HG02970 (cell line): Measurements from ENCODE around the gene TRIM52.
A peak's percentile ranks its signal among the peaks of the same experiment; 100 is the strongest.
"Not testable (repeated sequence)": the region's sequence is repeated elsewhere in the genome, so short reads cannot be mapped to it uniquely, and the experiment has no call there.

Experiments
- ATAC-seq: cut with Tn5 transposase; IDR thresholded peaks from one replicate; pipeline ENCODE4 v1.9.1; 2021; ENCODE audit warnings: mild to moderate bottlenecking, moderate library complexity, moderate number of reproducible peaks; ENCODE audit not compliant: unreplicated experiment, low FRiP score

The TRIM52 gene

DNA sequence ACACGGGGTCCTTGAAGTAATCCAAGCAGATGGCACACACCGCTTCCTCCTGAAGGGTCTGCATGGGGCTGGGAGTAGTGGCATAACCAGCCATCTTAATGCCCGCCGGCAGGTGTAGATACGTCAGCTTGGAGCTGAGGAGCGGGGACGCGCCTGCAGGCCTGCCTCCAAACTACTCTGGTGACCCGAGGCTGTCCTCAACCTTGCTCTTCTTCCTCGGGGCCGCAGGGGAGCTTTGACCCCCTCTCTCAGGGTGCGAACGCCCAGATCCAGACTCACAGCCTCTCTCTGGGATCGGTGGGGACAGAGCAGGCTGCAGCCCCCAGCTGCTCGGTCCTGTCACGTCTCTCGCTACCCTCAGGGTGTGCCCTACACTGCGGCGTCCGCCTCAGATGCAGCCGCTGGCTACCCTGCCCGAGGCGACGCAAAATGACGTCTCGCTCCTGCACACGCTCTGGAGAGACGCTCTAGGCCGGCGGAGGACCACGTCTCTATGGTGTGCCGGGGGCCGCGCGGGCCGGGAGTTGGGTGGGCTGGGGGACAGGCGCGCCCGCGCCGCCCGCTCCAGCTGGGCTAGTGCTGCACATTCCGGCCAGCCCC lies at the start of gene TRIM52:
TRIM52 (minus strand) TSS at position 424 of the 600 bp plus-strand sequence; CDS start at position 94, 330 bp downstream.
- peak; percentile 82 for ATAC-seq

- ATAC-seq, result not testable (repeated sequence)
These were observed 26.4 kb upstream of the TRIM52 start for GRCh38 chr5:181287331-181287730.

DNA sequence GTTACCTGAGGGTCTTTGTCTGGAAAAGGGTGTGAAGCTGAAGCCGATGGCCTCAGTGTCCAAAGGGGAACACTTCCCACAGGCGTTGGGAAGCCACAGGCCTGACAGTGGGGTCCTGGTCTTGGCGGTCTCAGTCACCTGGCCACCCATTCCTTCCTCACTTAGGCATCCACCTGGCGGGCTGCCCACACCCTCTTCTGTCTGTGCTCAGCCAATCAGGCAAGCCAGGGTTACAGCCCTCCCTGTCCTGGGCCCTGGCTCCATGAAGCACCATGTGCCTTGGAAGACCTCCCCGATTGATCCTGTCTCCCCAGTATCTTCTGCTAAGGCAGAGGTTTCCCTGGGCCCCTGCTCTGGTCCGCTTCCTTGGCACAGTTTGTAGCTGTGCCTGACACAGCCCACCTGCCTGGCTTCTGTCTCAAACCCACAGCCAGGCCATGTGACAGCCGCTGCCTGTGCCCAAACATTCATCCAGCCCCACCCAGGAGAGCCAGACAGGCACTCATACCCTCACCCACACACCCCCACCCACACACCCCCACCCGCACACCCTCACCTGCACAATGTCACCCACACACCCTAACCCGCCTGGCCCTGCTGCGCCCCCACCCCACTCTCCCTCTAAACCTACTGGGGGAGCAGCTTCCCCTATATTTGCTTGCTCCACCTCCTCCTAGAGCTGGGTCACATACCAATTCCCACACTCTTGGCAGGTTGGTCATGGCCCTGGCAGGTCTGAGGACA lies 25.2 kb upstream of the TRIM52 start:
- not testable (repeated sequence) for ATAC-seq

GRCh38 chr5:181283841-181284755 lies 23.2 kb upstream of the TRIM52 start:
- not testable (repeated sequence) for ATAC-seq

DNA sequence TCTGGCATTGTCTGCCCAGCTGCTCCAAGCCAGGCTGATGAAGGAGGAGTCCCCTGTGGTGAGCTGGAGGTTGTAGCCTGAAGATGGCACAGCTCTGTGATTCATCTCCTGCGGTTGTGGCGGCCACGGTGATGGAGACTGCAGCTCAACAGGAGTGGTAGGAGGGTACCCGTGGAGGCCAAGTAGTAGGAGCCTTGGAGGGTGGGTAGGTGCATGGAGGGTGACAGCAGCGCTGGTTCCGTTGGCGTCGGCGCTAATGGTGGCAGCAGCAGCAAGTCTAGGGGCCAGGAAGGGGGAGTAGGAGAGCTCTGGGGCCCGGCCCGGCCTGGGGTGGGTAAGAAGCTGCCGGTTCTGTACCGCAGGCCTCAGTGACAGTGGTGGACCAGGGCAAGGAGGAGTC lies 22.4 kb upstream of the TRIM52 start:
- no peak for ATAC-seq

- ATAC-seq, result no peak
These were observed 21.9 kb upstream of the TRIM52 start for GRCh38 chr5:181282874-181283273.

- ATAC-seq, result not testable (repeated sequence)
These were observed 21.5 kb upstream of the TRIM52 start for GRCh38 chr5:181282415-181282814.

DNA sequence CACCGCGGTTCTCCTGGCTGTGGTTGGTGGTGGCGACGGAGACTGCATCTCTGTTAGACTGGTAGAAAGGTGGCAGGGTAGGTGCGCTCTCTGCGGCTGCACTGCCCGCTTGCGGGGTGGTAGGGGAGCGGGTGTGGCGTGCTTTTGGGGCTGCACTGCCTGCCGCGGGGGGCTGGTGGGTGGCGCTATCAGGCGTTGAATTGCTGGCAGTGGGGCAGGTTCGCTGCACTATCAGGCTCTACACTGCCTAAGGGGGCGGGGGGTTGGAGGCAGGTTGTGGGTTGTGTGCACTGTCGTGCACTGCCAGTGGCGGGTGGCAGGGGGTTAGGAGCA lies 21.0 kb upstream of the TRIM52 start:
- no peak for ATAC-seq

- ATAC-seq, result no peak
These were observed 20.4 kb upstream of the TRIM52 start for GRCh38 chr5:181281077-181281983.

GRCh38 chr5:181280251-181280762 lies 19.4 kb upstream of the TRIM52 start:
- ATAC-seq, result no peak

GRCh38 chr5:181273433-181273744 lies 12.4 kb upstream of the TRIM52 start:
- not testable (repeated sequence) for ATAC-seq

- ATAC-seq, result no peak
These were observed 10.1 kb upstream of the TRIM52 start for GRCh38 chr5:181271081-181271480.

DNA sequence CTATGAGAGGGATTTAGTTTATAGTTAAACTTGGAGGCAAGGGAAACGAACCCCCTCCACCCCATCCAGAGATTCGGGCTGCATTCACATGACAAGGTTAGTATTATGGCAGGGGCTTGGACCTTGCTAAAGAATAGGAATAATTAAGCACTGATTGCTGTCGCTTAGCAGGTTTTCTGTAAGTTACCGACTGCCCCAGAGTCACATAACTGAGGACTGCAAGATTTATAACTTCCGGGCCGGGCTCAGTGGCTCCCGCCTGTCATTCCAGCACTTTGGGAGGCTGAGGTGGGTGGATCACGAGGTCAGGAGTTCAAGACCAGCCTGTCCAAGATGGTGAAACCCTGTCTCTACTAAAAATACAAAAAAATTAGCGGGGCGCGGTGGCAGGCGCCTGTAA lies 7.0 kb upstream of the TRIM52 start:
- ATAC-seq, result not testable (repeated sequence)

DNA sequence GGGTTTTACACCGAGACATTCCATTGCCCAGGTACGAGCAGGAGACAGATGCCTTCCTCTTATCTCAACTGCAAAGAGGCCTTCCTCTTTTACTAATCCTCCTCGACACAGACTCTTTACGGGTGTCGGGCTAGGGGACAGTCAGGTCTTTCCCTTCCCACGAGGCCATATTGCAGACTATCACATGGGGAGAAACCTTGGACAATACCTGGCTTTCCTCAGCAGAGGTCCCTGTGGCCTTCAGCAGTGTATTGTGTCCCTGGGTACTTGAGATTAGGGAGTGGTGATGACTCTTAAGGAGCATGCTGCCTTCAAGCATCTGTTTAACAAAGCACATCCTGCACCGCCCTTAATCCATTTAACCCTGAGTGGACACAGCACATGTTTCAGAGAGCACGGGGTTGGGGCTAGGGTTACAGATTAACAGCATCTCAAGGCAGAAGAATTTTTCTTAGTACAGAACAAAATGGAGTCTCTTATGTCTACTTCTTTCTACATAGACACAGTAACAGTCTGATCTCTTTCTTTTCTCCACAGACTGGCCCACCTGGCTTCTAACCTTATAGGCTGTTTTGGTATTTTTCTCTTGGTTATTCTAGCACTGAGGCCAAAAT lies 6.5 kb upstream of the TRIM52 start:
- not testable (repeated sequence) for ATAC-seq

- ATAC-seq, result no peak
These were observed 4.2 kb upstream of the TRIM52 start for GRCh38 chr5:181265092-181265671.

DNA sequence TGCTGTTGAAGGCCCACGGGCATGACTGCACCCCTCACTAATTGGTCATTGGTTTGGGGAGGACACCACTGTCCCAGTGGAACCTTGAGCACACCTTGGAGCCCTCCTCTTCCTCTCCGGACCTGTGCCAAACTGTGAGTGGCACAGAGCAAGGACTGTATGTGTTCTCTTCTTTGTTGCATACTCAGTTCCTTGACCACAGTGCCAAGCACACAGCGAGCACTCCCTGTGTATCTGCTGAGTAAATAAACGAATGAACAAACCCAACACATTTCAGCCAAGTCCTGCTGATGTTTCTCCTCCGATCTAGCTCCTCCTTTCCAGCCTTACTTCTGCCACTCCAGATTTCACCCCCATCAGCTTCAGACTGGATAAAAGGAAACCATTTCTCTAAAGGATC lies 2.7 kb upstream of the TRIM52 start:
- ATAC-seq, result no peak

- peak; percentile 41 for ATAC-seq
These were observed 542 bp upstream of the TRIM52 start for GRCh38 chr5:181261320-181262049.

- no peak for ATAC-seq
These were observed 796 bp downstream of the TRIM52 start for GRCh38 chr5:181259974-181260719.
